ENCODE data around the gene C1orf116.
"Not testable (repeated sequence)": the region's sequence is repeated elsewhere in the genome, so short reads cannot be mapped to it uniquely, and the experiment has no call there.

C1orf116 gene

DNA sequence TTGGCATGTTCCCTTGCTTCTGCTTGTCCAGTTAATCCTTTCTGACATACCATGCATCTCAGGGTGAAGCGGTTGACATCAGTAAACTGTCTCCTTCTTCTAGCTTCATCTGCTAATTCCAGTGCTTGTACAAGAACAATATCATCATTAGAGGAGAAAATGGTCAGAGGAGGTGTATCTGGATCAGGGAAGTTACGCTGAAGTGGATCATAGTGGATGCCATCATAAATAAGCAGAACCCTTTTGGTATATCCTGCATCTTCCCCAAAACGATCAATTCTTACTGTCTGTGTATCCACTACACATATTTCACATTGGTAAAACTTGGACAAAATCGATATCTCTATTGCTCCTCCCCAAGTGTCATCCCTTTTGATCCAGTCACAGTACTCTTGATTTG is 16.5 kb upstream of the C1orf116 start:
- no peak for DNase-seq (ENCODE audit: low read depth)
- peak overlapping the region; percentile 96 for H3K4me3 ChIP-seq (ENCODE audit: low read depth, low read length)
- TF ChIP-seq, protein P1, sequence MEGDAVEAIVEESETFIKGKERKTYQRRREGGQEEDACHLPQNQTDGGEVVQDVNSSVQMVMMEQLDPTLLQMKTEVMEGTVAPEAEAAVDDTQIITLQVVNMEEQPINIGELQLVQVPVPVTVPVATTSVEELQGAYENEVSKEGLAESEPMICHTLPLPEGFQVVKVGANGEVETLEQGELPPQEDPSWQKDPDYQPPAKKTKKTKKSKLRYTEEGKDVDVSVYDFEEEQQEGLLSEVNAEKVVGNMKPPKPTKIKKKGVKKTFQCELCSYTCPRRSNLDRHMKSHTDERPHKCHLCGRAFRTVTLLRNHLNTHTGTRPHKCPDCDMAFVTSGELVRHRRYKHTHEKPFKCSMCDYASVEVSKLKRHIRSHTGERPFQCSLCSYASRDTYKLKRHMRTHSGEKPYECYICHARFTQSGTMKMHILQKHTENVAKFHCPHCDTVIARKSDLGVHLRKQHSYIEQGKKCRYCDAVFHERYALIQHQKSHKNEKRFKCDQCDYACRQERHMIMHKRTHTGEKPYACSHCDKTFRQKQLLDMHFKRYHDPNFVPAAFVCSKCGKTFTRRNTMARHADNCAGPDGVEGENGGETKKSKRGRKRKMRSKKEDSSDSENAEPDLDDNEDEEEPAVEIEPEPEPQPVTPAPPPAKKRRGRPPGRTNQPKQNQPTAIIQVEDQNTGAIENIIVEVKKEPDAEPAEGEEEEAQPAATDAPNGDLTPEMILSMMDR (IDR thresholded peaks at IDR 0.05; ENCODE audit: control insufficient read depth, extremely low read depth, insufficient read depth): no peak

DNA sequence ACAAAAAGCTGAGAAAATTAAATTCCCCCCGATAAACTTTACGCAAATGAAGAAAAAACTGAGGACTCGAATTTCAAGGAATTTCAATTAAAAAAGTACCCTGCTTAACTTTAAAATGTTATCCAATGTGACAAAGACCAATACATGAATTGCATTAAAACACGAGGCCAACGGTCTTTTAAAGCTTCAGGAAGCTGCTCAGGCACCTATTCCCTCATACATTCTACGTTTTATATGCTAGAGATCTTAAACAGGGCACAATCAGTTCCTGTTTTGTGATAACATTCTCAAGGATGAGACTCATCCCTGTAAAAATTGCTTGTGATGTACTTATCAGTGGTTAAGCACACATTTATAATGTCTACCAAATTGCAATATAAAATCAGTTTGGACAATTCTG is 15.5 kb upstream of the C1orf116 start:
- H3K4me3 ChIP-seq (ENCODE audit: low read depth, low read length): no peak overlapping the region
- TF ChIP-seq, protein P1 (IDR thresholded peaks at IDR 0.05; ENCODE audit: control insufficient read depth, extremely low read depth, insufficient read depth): no peak

DNA sequence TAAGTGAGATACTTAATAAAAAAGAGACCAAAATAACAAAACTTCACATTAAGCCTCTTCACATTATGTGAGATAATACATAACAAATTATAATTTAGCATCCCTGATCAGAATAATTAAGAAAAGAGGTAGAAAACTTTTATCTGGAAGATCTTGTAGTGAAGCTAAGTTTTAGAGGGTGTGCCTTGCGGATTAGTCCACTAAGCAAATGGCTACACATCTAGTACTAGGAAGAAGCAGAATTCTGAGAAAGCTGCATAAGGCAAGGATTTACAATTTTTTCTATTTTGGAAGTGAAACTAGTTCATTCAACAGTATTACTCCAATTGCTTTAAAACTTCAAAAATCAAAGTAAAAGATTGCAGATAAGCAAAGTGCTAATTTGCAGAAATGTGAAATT is 14.9 kb upstream of the C1orf116 start:
- DNase-seq (ENCODE audit: low read depth): no peak
- H3K4me3 ChIP-seq (ENCODE audit: low read depth, low read length): no peak overlapping the region
- TF ChIP-seq, protein P1 (IDR thresholded peaks at IDR 0.05; ENCODE audit: control insufficient read depth, extremely low read depth, insufficient read depth): no peak

More for the DNA sequence above, 15.5 kb upstream of the C1orf116 start:
- DNase-seq (ENCODE audit: low read depth): no peak

DNA sequence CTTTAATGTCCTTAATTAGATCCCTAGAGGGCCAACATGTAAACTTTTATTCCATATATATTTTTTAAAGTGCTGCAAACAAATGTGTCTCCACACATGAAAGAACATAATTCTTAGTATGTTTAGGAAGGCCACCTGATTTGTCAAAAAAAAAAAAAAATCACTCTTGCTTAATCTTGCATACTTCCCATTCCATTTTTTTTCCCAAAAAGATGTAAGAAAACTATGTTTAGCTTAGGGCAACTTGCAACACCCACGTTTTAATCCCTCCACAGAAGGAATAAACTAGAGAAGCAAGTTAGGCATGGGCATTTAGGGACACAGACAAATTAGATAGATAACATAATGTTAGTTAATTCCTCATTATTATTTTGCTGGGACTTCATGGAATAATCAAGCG is 12.9 kb upstream of the C1orf116 start:
- TF ChIP-seq, protein P1 (IDR thresholded peaks at IDR 0.05; ENCODE audit: control insufficient read depth, extremely low read depth, insufficient read depth): no peak
- DNase-seq (ENCODE audit: low read depth): no peak
- H3K4me3 ChIP-seq (ENCODE audit: low read depth, low read length): no peak overlapping the region

DNA sequence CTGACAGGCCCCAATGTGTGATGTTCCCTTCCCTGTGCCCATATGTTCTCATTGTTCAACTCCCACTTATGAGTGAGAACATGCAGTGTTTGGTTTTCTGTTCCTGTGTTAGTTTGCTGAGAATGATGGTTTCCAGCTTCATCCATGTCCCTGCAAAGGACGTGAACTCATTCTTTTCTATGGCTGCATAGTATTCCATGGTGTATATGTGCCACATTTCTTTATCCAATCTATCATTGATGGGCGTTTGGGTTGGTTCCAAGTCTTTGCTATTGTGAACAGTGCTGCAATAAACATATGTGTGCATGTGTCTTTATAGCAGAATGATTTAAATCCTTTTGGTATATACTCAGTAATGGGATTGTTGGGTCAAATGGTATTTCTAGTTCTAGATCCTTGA is 8.8 kb upstream of the C1orf116 start:
- H3K4me3 ChIP-seq (ENCODE audit: low read depth, low read length); DNase-seq (ENCODE audit: low read depth): not testable (repeated sequence)

DNA sequence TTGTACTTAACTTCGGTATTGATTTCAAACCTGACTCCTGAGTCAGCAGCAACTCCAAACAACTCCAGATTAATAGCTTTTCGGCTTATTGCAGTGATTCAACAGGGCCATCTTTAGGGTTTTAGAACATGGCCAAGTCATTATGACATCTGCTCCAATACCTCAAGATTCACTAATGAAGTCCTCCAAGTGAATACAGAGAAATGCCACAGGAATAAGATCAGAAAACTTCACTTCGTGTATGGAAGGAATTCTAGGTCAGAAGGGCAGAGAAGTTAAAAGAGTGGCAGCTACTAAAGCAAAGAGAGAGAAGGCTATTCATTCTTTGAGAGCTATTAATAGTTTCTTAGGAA is 7.6 kb upstream of the C1orf116 start:
- H3K4me3 ChIP-seq (ENCODE audit: low read depth, low read length): no peak overlapping the region
- TF ChIP-seq, protein P1 (IDR thresholded peaks at IDR 0.05; ENCODE audit: control insufficient read depth, extremely low read depth, insufficient read depth): no peak
- DNase-seq (ENCODE audit: low read depth): no peak

DNA sequence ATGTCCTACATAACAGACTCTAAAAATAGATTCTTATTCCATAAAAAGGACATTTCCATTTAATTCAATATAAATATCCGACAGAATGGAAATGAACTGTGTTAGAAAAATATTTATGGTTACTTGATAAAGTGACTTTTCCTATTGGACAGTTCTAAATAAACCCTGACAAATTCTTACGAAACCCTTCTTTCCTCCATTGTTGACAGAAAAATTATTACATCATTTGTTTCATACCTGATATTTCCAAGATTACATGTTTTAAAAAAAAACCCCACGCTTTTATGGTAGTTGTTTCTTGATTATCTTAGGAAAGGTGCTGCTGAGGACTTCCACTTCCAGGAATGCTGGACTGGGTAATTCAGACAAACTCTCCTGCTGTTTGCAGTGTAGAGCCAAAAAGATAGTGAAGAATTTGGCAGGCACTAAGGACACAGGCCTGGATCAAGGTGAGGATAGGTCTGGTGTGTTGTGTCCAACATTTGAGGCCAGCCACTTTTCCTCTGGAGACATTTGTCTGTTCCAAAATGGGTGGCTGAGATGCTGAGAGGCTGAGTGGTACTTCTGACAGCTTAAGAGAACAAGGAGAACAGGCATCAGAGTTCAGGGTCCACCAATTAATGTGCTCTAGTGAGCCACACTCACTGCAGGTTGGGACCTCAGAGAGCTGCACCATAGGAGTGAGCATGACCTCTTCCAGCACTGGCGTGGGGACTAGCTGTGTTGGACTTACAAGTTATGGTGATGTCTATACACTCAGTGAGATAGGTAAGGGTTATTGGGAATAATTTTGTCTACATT is 7.0 kb upstream of the C1orf116 start:
- no peak overlapping the region for H3K4me3 ChIP-seq (ENCODE audit: low read depth, low read length)
- DNase-seq (ENCODE audit: low read depth): no peak
- TF ChIP-seq, protein P1 (IDR thresholded peaks at IDR 0.05; ENCODE audit: control insufficient read depth, extremely low read depth, insufficient read depth): no peak
